Smooth muscle cell (in vitro differentiated cells): ENCODE measurements around the gene EXOSC2. TPM values are rescaled to one million over a fixed set of nuclear protein-coding genes. Genes with fewer than 3 reads are reported as not detected.

Source experiments
- DNase-seq: peaks from one replicate; lab custom pipeline; 2025; ENCODE audit not compliant: unreplicated experiment; lab: John Stamatoyannopoulos, UW
- H2AFZ ChIP-seq: fragments of 200-600 bp; sonication (generic); 2 replicates; pipeline ENCODE4 v1.6.0; 2016; ENCODE audit warnings: antibody characterized with exemption, low read depth, mild to moderate bottlenecking
- H3F3A ChIP-seq: fragments of 200-600 bp; sonication (generic); 2 replicates; pipeline ENCODE4 v1.6.0; 2017; ENCODE audit warnings: antibody characterized with exemption, low read depth
- H3K27ac ChIP-seq: fragments of 200-600 bp; sonication (generic); 2 replicates; pipeline ENCODE4 v1.5.1; 2016; ENCODE audit warnings: low read depth, mild to moderate bottlenecking
- H3K27me3 ChIP-seq: fragments of 200-600 bp; sonication (generic); 2 replicates; pipeline ENCODE4 v1.6.1; 2016; ENCODE audit warnings: low read depth, mild to moderate bottlenecking
- H3K36me3 ChIP-seq: fragments of 200-600 bp; sonication (generic); 2 replicates; pipeline ENCODE4 v1.5.1; 2016; ENCODE audit warnings: low read depth
- H3K4me1 ChIP-seq: fragments of 200-600 bp; sonication (generic); 2 replicates; pipeline ENCODE4 v1.5.1; 2016; ENCODE audit warnings: low read depth
- H3K4me2 ChIP-seq: fragments of 200-600 bp; sonication (generic); 2 replicates; pipeline ENCODE4 v1.6.0; 2016; ENCODE audit warnings: mild to moderate bottlenecking
- H3K4me3 ChIP-seq: fragments of 200-600 bp; sonication (generic); 2 replicates; pipeline ENCODE4 v1.5.1; 2016; ENCODE audit warnings: mild to moderate bottlenecking
- H3K79me2 ChIP-seq: fragments of 200-600 bp; sonication (generic); 2 replicates; pipeline ENCODE4 v1.6.0; 2016; ENCODE audit warnings: low read depth, mild to moderate bottlenecking
- H3K9ac ChIP-seq: fragments of 200-600 bp; sonication (generic); 2 replicates; pipeline ENCODE4 v1.6.0; 2016; ENCODE audit warnings: low read depth
- H3K9me3 ChIP-seq: fragments of 200-600 bp; sonication (generic); replicated peaks from 2 replicates; pipeline ENCODE4 v1.5.1; 2016; ENCODE audit warnings: low read depth
- H4K20me1 ChIP-seq: fragments of 200-600 bp; sonication (generic); 2 replicates; pipeline ENCODE4 v1.6.0; 2016; ENCODE audit warnings: low read depth
- WGBS: methylation state at CpG from one replicate; pipeline ENCODE4 v1.1.7; 2016; ENCODE audit warnings: low lambda C conversion rate; 5-methylcytosine and 5-hydroxymethylcytosine counted together
- polyA plus RNA-seq: library from polyadenylated mRNA; unstranded; fragments of >200 nt; fragmentation: Nextera tagmentation; extraction: Ambion mirVana; gene quantifications from 2 replicates; pipeline ENCODE4 v1.2.1, GENCODE V29; 2016
- total RNA-seq: library from RNA; depleted of rRNA; stranded (reverse); fragments of >200 nt; gene quantifications from 2 replicates; pipeline ENCODE4 v1.2.3, GENCODE V29; 2014
- TF ChIP-seq, protein P1 (sequence below): fragments of 200-600 bp; sonication (generic); IDR thresholded peaks from 2 replicates; pipeline ENCODE4 v1.5.1; 2017; ENCODE audit warnings: borderline replicate concordance, mild to moderate bottlenecking, antibody characterized with exemption; ENCODE audit not compliant: insufficient read depth, poor library complexity, severe bottlenecking

EXOSC2 gene
- total and polyA plus RNA-seq, 2 experiments from 2014 or later, result 14.7 to 15.8 TPM

DNA sequence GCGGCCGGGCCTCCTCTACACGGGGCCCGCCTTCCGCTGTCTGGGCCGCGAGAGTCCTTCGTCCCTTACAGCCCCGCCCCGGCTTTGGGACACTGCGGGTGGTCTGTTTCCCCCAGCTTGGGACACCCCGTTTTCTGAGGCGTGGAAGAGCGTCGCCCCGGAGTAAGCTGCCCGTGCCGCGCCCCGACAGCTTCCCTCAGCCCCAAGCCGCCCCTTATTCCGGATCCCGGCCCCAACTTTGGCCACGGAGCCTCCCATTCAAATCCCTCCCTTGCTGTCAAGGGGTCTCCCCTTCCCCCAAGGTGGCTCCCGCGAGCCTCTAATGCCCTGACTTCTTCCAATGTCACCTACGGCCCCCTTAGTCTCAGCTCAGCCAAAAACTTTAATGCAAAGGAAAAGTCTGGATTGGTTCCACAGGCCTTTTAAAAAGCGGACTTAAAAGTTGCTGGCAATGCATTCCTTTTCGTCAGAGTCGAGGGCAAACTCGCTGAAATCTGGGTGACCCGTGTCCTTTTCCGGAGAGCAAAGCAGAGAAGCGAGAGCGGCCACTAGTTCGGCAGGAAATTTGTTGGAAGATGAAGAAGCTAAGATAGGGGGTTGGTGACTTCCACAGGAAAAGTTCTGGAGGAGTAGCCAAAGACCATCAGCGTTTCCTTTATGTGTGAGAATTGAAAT, 19.8 kb downstream of the EXOSC2 start:
- H3K4me2 ChIP-seq, result peak overlapping the region; percentile 98
- no peaks in the 10 kb centered on the region for H3K27me3 ChIP-seq
- H3F3A ChIP-seq, result no peaks in the 10 kb centered on the region
- H2AFZ ChIP-seq, result peak overlapping the region; percentile 64
- no peaks in the 10 kb centered on the region for H3K36me3 ChIP-seq
- WGBS, result under 1% methylated on average over 22 of the region's 37 CpGs
- H3K79me2 ChIP-seq, result peaks cover 55% of the 10 kb centered on the region
- peak overlapping the region; percentile 91 for H3K9ac ChIP-seq
- TF ChIP-seq, protein P1, sequence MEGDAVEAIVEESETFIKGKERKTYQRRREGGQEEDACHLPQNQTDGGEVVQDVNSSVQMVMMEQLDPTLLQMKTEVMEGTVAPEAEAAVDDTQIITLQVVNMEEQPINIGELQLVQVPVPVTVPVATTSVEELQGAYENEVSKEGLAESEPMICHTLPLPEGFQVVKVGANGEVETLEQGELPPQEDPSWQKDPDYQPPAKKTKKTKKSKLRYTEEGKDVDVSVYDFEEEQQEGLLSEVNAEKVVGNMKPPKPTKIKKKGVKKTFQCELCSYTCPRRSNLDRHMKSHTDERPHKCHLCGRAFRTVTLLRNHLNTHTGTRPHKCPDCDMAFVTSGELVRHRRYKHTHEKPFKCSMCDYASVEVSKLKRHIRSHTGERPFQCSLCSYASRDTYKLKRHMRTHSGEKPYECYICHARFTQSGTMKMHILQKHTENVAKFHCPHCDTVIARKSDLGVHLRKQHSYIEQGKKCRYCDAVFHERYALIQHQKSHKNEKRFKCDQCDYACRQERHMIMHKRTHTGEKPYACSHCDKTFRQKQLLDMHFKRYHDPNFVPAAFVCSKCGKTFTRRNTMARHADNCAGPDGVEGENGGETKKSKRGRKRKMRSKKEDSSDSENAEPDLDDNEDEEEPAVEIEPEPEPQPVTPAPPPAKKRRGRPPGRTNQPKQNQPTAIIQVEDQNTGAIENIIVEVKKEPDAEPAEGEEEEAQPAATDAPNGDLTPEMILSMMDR, result no peak
- H3K9me3 ChIP-seq, result no peaks in the 10 kb centered on the region
- peaks cover 41% of the 10 kb centered on the region for H4K20me1 ChIP-seq
- peak overlapping the region; percentile 76 for H3K4me3 ChIP-seq
- peak overlapping the region; percentile 95 for H3K27ac ChIP-seq
- peaks cover 22% of the 10 kb centered on the region for H3K4me1 ChIP-seq
- DNase-seq, result no peak

GRCh38 chr9:130714586-130715110, 21.1 kb downstream of the EXOSC2 start:
- Histone ChIP-seq H3K9me3 (no peaks in the 10 kb centered on the region), H3K9ac (peak overlapping the region; percentile 91), H3K27ac (peak overlapping the region; percentile 21), H3K79me2 (peaks cover 67% of the 10 kb centered on the region), H3K4me2 (peak overlapping the region; percentile 98), H4K20me1 (peaks cover 53% of the 10 kb centered on the region), H2AFZ (no peak overlapping the region), H3K36me3 (no peaks in the 10 kb centered on the region), H3K4me1 (peaks cover 22% of the 10 kb centered on the region), H3K27me3 (no peaks in the 10 kb centered on the region), H3F3A (no peaks in the 10 kb centered on the region), H3K4me3 (peak overlapping the region; percentile 76)
- TF ChIP-seq, protein P1, result no peak
- 26% methylated on average over 7 of the region's 7 CpGs for WGBS
- DNase-seq, result no peak

DNA sequence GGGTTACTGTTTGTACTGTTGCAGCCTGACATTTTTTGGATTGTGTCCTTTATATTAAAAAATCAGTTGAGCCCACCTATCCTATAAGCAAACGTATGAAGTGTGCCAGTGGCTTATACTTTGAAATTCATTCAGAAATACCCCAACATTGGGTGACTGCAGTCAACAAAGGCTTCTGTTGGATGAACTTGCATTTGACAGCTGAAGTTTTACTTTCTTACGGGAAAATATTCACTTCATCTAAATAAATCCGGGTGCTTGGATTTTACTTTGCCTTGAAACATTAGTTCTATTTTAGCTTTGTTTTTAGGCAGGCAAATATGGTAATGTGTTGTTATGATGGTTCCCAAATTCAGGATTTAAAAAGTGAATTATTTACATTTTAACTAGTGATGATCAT, 21.7 kb downstream of the EXOSC2 start:
- Histone ChIP-seq H3K9me3 (no peaks in the 10 kb centered on the region), H3K36me3 (no peaks in the 10 kb centered on the region), H3K4me2 (peak overlapping the region; percentile 98), H3K27me3 (no peaks in the 10 kb centered on the region), H3K79me2 (peaks cover 72% of the 10 kb centered on the region), H4K20me1 (peaks cover 58% of the 10 kb centered on the region), H3K9ac (no peak overlapping the region), H3K4me3 (peak overlapping the region; percentile 76), H3K4me1 (peaks cover 22% of the 10 kb centered on the region), H3K27ac (peak overlapping the region; percentile 21), H2AFZ (no peak overlapping the region), H3F3A (no peaks in the 10 kb centered on the region)
- no peak for DNase-seq
- TF ChIP-seq, protein P1, result no peak
- WGBS, result 70% methylated on average over 3 of the region's 3 CpGs

DNA sequence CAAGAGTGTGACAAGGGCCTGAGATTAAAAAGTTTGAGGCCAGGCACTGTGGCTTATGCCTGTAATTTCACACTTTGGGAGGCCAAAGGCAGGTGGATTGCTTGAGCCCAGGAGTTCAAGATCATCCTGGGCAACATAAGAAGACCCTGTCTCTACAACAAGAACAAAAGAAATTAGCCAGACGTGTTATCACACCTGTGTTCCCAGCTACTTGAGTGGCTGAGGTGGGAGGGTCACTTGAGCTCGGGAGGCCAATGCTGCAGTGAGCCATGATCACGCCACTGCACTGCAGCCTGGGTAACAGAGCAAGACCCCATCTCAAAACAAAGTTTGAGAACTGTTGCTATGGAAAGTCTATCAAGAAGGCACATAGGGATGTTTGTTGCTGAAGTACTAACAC, 25.0 kb downstream of the EXOSC2 start:
- TF ChIP-seq, protein P1, result no peak
- DNase-seq, result no peak
- WGBS, result 83% methylated on average over 3 of the region's 3 CpGs
- Histone ChIP-seq H2AFZ (no peak overlapping the region), H3K27ac (no peak overlapping the region), H3K27me3 (no peaks in the 10 kb centered on the region), H3K9ac (no peak overlapping the region), H3K4me3 (no peak overlapping the region), H3K9me3 (no peaks in the 10 kb centered on the region), H3K4me1 (peaks cover 22% of the 10 kb centered on the region), H3K79me2 (peaks cover 94% of the 10 kb centered on the region), H3F3A (no peaks in the 10 kb centered on the region), H4K20me1 (peaks cover 85% of the 10 kb centered on the region), H3K4me2 (no peak overlapping the region), H3K36me3 (no peaks in the 10 kb centered on the region)
